Urinary bladder (tissue), 4 donors: ENCODE results near the gene MAU2. TPM values are rescaled to one million over a fixed set of nuclear protein-coding genes. Genes with fewer than 3 reads are reported as not detected.

Source experiments
- DNase-seq: peaks from one replicate; pipeline ENCODE4 v3.0.0-alpha.2; 2015; ENCODE audit errors: extremely low spot score
- H3K27ac ChIP-seq: one replicate; pipeline ENCODE4 v1.5.1; 2013; ENCODE audit warnings: low read depth, mild to moderate bottlenecking, moderate library complexity
- H3K36me3 ChIP-seq: one replicate; pipeline ENCODE4 v1.6.1; 2013; ENCODE audit warnings: mild to moderate bottlenecking, moderate library complexity; ENCODE audit not compliant: insufficient read depth
- H3K4me1 ChIP-seq: one replicate; pipeline ENCODE4 v1.6.1; 2013; ENCODE audit warnings: mild to moderate bottlenecking, moderate library complexity; ENCODE audit not compliant: insufficient read depth
- H3K4me3 ChIP-seq: one replicate; pipeline ENCODE4 v1.5.1; 2013; ENCODE audit warnings: low read depth, low read length
- WGBS: extraction: QIAGEN DNeasy Blood & Tissue Kit; methylation state at CpG from one replicate; pipeline ENCODE4 v1.1.7; 2013; 5-methylcytosine and 5-hydroxymethylcytosine counted together
- polyA plus RNA-seq: library from polyadenylated mRNA; stranded (reverse); fragments of 200-250 nt; gene quantifications from one replicate; pipeline ENCODE4 v1.2.3, GENCODE V29; 2013
- total RNA-seq: library from RNA; depleted of rRNA; stranded (reverse); fragments of >200 nt; gene quantifications from one replicate; pipeline ENCODE4 v1.2.3, GENCODE V29; 2014
- donor health status: healthy with polysubstance abuse.
- donor health status: healthy.

The MAU2 gene
- total and polyA plus RNA-seq, 2 donors, result 31.7 to 34.6 TPM

GRCh38 chr19:19294914-19295313 lies 25.7 kb upstream of the MAU2 start:
- no peak for DNase-seq
- 86% methylated on average over 4 of the region's 4 CpGs for WGBS
- no peak overlapping the region for H3K27ac ChIP-seq
- peaks cover 3% of the 10 kb centered on the region for H3K36me3 ChIP-seq
- no peaks in the 10 kb centered on the region for H3K4me1 ChIP-seq
- no peak overlapping the region for H3K4me3 ChIP-seq

- H3K27ac ChIP-seq, result no peak overlapping the region
- DNase-seq, result no peak
- no peak overlapping the region for H3K4me3 ChIP-seq
- no peaks in the 10 kb centered on the region for H3K4me1 ChIP-seq
- WGBS, result 93% methylated on average over 19 of the region's 19 CpGs
- H3K36me3 ChIP-seq, result peaks cover 9% of the 10 kb centered on the region
These were observed 23.5 kb upstream of the MAU2 start for GRCh38 chr19:19296953-19297689.

- no peak for DNase-seq
- Histone ChIP-seq H3K36me3 (peaks cover 8% of the 10 kb centered on the region), H3K4me3 (no peak overlapping the region), H3K27ac (no peak overlapping the region), H3K4me1 (no peaks in the 10 kb centered on the region)
- WGBS, result 61% methylated on average over 9 of the region's 9 CpGs
These were observed 22.9 kb upstream of the MAU2 start for GRCh38 chr19:19297759-19298158.

- 96% methylated on average over 12 of the region's 12 CpGs for WGBS
- no peak overlapping the region for H3K4me3 ChIP-seq
- no peak overlapping the region for H3K27ac ChIP-seq
- DNase-seq, result no peak
- H3K36me3 ChIP-seq, result peaks cover 10% of the 10 kb centered on the region
- no peaks in the 10 kb centered on the region for H3K4me1 ChIP-seq
These were observed 20.0 kb upstream of the MAU2 start for GRCh38 chr19:19300613-19301012.

GRCh38 chr19:19303411-19303810 lies 17.2 kb upstream of the MAU2 start:
- Histone ChIP-seq H3K36me3 (peaks cover 10% of the 10 kb centered on the region), H3K4me1 (no peaks in the 10 kb centered on the region), H3K4me3 (no peak overlapping the region), H3K27ac (no peak overlapping the region)
- 93% methylated on average over 14 of the region's 14 CpGs for WGBS
- DNase-seq, result no peak

DNA sequence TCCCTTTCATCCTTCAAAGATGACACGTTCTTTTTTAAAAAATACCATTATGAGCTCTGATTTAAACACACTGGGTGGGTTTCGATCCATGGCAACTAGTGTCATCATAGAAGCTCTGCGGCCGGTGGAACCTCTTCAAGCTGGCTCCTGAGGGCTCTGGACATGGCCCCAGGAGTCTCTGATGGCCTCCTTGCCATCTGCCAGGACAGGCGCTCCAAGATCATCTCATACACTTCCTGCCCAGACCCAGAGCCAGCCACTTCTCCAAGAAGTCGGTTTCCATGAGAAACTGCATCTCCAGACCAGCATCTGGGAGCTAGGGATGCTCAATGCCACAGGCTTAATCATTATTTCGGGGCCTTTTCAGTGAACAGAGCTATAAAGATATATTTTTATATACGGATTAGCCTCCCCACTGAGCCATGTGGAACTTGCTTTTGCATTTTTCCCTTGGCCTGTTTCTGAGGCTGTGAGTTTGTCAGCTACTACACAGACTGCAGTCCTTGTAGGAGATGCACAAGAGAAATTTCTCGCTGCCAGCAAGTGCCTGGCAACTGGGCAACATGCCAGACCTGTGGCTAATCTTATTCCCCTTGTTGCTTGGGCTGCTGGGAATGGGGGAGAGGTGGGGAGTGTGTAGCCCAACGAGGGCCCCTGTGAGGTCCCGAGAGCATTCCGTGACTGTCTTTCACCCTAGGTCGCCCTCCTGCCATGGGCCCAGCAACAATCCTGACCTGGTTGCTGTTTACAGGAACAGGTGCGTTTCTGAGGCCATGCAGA lies 16.3 kb upstream of the MAU2 start:
- Histone ChIP-seq H3K36me3 (peaks cover 10% of the 10 kb centered on the region), H3K27ac (no peak overlapping the region), H3K4me1 (no peaks in the 10 kb centered on the region), H3K4me3 (no peak overlapping the region)
- DNase-seq, result no peak
- 89% methylated on average over 14 of the region's 14 CpGs for WGBS

DNA sequence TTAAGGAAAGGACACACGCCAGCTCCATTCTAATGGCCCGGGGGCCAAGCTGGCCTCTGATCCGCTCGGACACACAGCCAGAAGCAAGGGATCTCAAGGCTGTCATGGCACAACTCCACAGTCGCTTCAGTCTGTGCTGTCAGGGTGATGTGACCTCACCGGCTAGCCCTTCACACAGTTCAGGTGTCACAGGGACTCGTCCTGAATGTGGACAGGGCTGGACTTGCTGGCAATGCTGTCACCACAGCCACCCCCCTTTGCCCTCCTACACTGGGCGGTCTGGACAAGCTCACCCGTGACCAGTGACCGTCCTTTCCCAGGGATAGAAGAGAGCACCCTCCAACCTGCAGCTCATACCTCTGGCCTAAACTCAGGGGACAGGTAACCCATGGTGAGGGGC lies 15.6 kb upstream of the MAU2 start:
- 95% methylated on average over 10 of the region's 10 CpGs for WGBS
- Histone ChIP-seq H3K4me3 (no peak overlapping the region), H3K4me1 (no peaks in the 10 kb centered on the region), H3K27ac (no peak overlapping the region), H3K36me3 (peaks cover 10% of the 10 kb centered on the region)
- DNase-seq, result no peak

- WGBS, result 93% methylated on average over 16 of the region's 16 CpGs
- no peak overlapping the region for H3K4me3 ChIP-seq
- H3K27ac ChIP-seq, result no peak overlapping the region
- H3K36me3 ChIP-seq, result peaks cover 8% of the 10 kb centered on the region
- no peaks in the 10 kb centered on the region for H3K4me1 ChIP-seq
- no peak for DNase-seq
These were observed 14.9 kb upstream of the MAU2 start for GRCh38 chr19:19305696-19306095.

- Histone ChIP-seq H3K4me1 (no peaks in the 10 kb centered on the region), H3K36me3 (peaks cover 7% of the 10 kb centered on the region), H3K4me3 (no peak overlapping the region), H3K27ac (no peak overlapping the region)
- no peak for DNase-seq
- WGBS, result 96% methylated on average over 9 of the region's 9 CpGs
These were observed 14.4 kb upstream of the MAU2 start for GRCh38 chr19:19306191-19306590.

- Histone ChIP-seq H3K36me3 (peaks cover 2% of the 10 kb centered on the region), H3K27ac (no peak overlapping the region), H3K4me3 (no peak overlapping the region), H3K4me1 (no peaks in the 10 kb centered on the region)
- DNase-seq, result no peak
- 96% methylated on average over 10 of the region's 10 CpGs for WGBS
These were observed 12.3 kb upstream of the MAU2 start for GRCh38 chr19:19308373-19308772.

GRCh38 chr19:19315444-19315843 lies 5.2 kb upstream of the MAU2 start:
- WGBS, result 91% methylated on average over 2 of the region's 2 CpGs
- Histone ChIP-seq H3K27ac (no peak overlapping the region), H3K4me1 (no peaks in the 10 kb centered on the region), H3K4me3 (no peak overlapping the region), H3K36me3 (no peaks in the 10 kb centered on the region)
- no peak for DNase-seq

GRCh38 chr19:19316082-19316481 lies 4.5 kb upstream of the MAU2 start:
- DNase-seq, result no peak
- WGBS, result 91% methylated on average over 1 of the region's 1 CpG
- Histone ChIP-seq H3K4me1 (no peaks in the 10 kb centered on the region), H3K4me3 (no peak overlapping the region), H3K36me3 (no peaks in the 10 kb centered on the region), H3K27ac (no peak overlapping the region)

- H3K4me3 ChIP-seq, result peak overlapping the region; percentile 100
- WGBS, result 5% methylated on average over 32 of the region's 32 CpGs
- H3K36me3 ChIP-seq, result no peaks in the 10 kb centered on the region
- DNase-seq, result no peak
- H3K4me1 ChIP-seq, result peaks cover 2% of the 10 kb centered on the region
- H3K27ac ChIP-seq, result no peak overlapping the region
These were observed 783 bp upstream of the MAU2 start for GRCh38 chr19:19319732-19320360.

GRCh38 chr19:19321141-19321577 lies 530 bp downstream of the MAU2 start:
- DNase-seq, result no peak
- Histone ChIP-seq H3K4me1 (peaks cover 2% of the 10 kb centered on the region), H3K4me3 (peak overlapping the region; percentile 100), H3K27ac (peak overlapping the region; percentile 93), H3K36me3 (no peaks in the 10 kb centered on the region)
- WGBS, result 1% methylated on average over 34 of the region's 34 CpGs
